HCEC 1CT (cell line): ENCODE results near the gene TSC1.

ENCODE experiments used
- DNase-seq: peaks from one replicate; pipeline ENCODE4 v3.0.0-alpha.2; 2017

The TSC1 gene

GRCh38 chr9:132886334-132886725 is 58.1 kb downstream of the TSC1 start:
- no peak for DNase-seq

- DNase-seq: no peak
Measured at GRCh38 chr9:132885720-132886333, 58.6 kb downstream of the TSC1 start.

GRCh38 chr9:132883349-132884294 is 60.8 kb downstream of the TSC1 start:
- DNase-seq: no peak

- DNase-seq: no peak
Measured at GRCh38 chr9:132882616-132883015, 61.8 kb downstream of the TSC1 start.

GRCh38 chr9:132881826-132882225 is 62.6 kb downstream of the TSC1 start:
- DNase-seq: no peak

GRCh38 chr9:132880324-132880661 is 64.1 kb downstream of the TSC1 start:
- no peak for DNase-seq

GRCh38 chr9:132879457-132880323 is 64.7 kb downstream of the TSC1 start:
- DNase-seq: no peak

GRCh38 chr9:132878695-132879456 is 65.5 kb downstream of the TSC1 start, which contains the start of gene SPACA9:
Gene SPACA9 (plus strand): TSS chr9:132878898. CDS start chr9:132883948, 5,050 bp downstream.
- DNase-seq: peak; percentile 25

- peak; percentile 59 for DNase-seq
Measured at GRCh38 chr9:132877824-132878694, 66.4 kb downstream of the TSC1 start, which contains the start of gene AK8. Gene AK8 (minus strand): TSS chr9:132878284. CDS start chr9:132878255, 29 bp downstream.

- no peak for DNase-seq
Measured at GRCh38 chr9:132877458-132877823, 67.0 kb downstream of the TSC1 start.

- DNase-seq: no peak
Measured at GRCh38 chr9:132876849-132877248, 67.6 kb downstream of the TSC1 start.

GRCh38 chr9:132875159-132875558 is 69.3 kb downstream of the TSC1 start:
- no peak for DNase-seq

- DNase-seq: no peak
Measured at GRCh38 chr9:132873403-132873802, 71.0 kb downstream of the TSC1 start.

- DNase-seq: no peak
Measured at GRCh38 chr9:132869266-132869665, 75.2 kb downstream of the TSC1 start.

GRCh38 chr9:132866898-132867297 is 77.5 kb downstream of the TSC1 start:
- DNase-seq: no peak

GRCh38 chr9:132864691-132865090 is 79.7 kb downstream of the TSC1 start:
- DNase-seq: no peak

GRCh38 chr9:132864277-132864676 is 80.1 kb downstream of the TSC1 start:
- no peak for DNase-seq

GRCh38 chr9:132863096-132863495 is 81.3 kb downstream of the TSC1 start:
- no peak for DNase-seq

GRCh38 chr9:132862533-132862932 is 81.9 kb downstream of the TSC1 start:
- DNase-seq: no peak

- no peak for DNase-seq
Measured at GRCh38 chr9:132861666-132862065, 82.8 kb downstream of the TSC1 start.

- no peak for DNase-seq
Measured at GRCh38 chr9:132858751-132859150, 85.7 kb downstream of the TSC1 start.
